Left lung (tissue), 10 donors: ENCODE results near the gene ZBTB1. TPM values are rescaled to one million over a fixed set of nuclear protein-coding genes. Genes with fewer than 3 reads are reported as not detected.

Source experiments
- ATAC-seq: fragments of 200-7000 bp; cut with Tn5 transposase; one replicate; pipeline ENCODE4 v1.9.1; 2020; ENCODE audit warnings: moderate library complexity
- DNase-seq, 4 donors: peaks; one replicate each; pipeline ENCODE4 v3.0.0-alpha.2; 2013 to 2020
- H3K27ac ChIP-seq, 2 donors: fragments of 200-600 bp; sonication (generic) in 1 of 2; one replicate each; pipeline versions ENCODE4 v1.5.0 to v1.8.0; 2020 to 2021
- H3K27me3 ChIP-seq, 2 donors: fragments of 200-600 bp; sonication (generic) in 1 of 2; one replicate each; pipeline versions ENCODE4 v1.5.0 to v1.8.0; 2020 to 2021
- H3K36me3 ChIP-seq, 2 donors: fragments of 200-600 bp; sonication (generic) in 1 of 2; one replicate each; pipeline versions ENCODE4 v1.5.0 to v1.8.0; 2020 to 2021
- H3K4me1 ChIP-seq, 2 donors: fragments of 200-600 bp; one replicate each; pipeline ENCODE4 v1.8.0; 2021
- H3K4me3 ChIP-seq, 2 donors: fragments of 200-600 bp; sonication (generic) in 1 of 2; one replicate each; pipeline versions ENCODE4 v1.5.0 to v1.8.0; 2020 to 2021; ENCODE audit warnings: mild to moderate bottlenecking in 1 of 2
- H3K9me3 ChIP-seq, 2 donors: fragments of 200-600 bp; sonication (generic) in 1 of 2; one replicate each; pipeline versions ENCODE4 v1.5.0 to v1.8.0; 2020 to 2021
- intact Hi-C, 2 donors: fragments of 100-400 bp; cut with DNase I; formaldehyde crosslinking; loops; one replicate each; pipeline versions ENCODE4 v1.11.2 to v1.14.2; 2022
- polyA plus RNA-seq, 6 donors: library from polyadenylated mRNA; unstranded; fragments of 120-200 nt; gene quantifications; one replicate each; pipeline ENCODE4 v1.2.1, GENCODE V29; 2013; ENCODE audit not compliant: insufficient read length in 6 of 6
- total RNA-seq, 2 donors: library from RNA; stranded (reverse); fragmentation: NEBNext Ultra II Directional; extraction: Animal tissue kit (Norgen Biotek cat#: 25700); gene quantifications; one replicate each; pipeline ENCODE4 v1.2.1, GENCODE V29; 2021
- TF ChIP-seq, protein P1 (sequence below), 2 donors: fragments of 200-600 bp; sonication (generic) in 1 of 2; IDR thresholded peaks; one replicate each; pipeline versions ENCODE4 v1.5.0 to v1.8.0; 2021; ENCODE audit warnings: antibody characterized with exemption in 2 of 2
- donor health status: DM: no; HTN: yes; CAD: no.
- donor health status: DM: no; HTN: no; CAD: no.

The ZBTB1 gene
- total and polyA plus RNA-seq, 8 donors = 35.5 to 75.8 (median 70.3) TPM

DNA sequence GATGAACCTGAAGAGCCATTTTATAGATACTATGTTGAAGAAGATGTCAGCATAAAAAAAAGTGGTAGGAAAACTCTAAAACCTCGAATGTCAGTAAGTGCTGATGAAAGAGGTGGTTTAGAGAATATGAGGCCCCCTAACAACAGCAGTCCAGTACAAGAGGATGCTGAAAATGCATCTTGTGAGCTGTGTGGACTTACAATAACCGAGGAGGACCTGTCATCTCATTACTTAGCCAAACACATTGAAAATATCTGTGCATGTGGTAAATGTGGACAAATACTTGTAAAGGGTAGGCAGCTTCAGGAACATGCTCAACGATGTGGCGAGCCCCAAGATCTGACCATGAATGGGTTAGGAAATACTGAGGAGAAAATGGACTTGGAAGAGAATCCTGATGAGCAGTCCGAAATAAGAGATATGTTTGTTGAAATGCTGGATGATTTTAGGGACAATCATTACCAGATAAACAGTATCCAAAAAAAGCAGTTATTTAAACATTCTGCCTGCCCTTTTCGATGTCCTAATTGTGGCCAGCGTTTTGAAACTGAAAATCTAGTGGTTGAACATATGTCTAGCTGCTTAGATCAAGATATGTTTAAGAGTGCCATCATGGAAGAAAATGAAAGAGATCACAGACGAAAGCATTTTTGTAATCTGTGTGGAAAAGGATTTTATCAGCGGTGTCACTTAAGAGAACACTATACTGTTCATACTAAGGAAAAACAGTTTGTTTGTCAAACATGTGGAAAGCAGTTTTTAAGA is 18.2 kb downstream of the ZBTB1 start:
- Histone ChIP-seq H3K27me3 (no peaks in the 10 kb centered on the region), H3K4me1 (peaks cover 0 to 24% of the 10 kb centered on the region in 2 donors), H3K27ac (no peak overlapping the region), H3K36me3 (peaks cover 0 to 26% of the 10 kb centered on the region in 2 donors), H3K4me3 (no peak overlapping the region), H3K9me3 (no peaks in the 10 kb centered on the region)
- DNase-seq (no peak), ATAC-seq (no peak)
- intact Hi-C loops = no loop called here
- TF ChIP-seq, protein P1, sequence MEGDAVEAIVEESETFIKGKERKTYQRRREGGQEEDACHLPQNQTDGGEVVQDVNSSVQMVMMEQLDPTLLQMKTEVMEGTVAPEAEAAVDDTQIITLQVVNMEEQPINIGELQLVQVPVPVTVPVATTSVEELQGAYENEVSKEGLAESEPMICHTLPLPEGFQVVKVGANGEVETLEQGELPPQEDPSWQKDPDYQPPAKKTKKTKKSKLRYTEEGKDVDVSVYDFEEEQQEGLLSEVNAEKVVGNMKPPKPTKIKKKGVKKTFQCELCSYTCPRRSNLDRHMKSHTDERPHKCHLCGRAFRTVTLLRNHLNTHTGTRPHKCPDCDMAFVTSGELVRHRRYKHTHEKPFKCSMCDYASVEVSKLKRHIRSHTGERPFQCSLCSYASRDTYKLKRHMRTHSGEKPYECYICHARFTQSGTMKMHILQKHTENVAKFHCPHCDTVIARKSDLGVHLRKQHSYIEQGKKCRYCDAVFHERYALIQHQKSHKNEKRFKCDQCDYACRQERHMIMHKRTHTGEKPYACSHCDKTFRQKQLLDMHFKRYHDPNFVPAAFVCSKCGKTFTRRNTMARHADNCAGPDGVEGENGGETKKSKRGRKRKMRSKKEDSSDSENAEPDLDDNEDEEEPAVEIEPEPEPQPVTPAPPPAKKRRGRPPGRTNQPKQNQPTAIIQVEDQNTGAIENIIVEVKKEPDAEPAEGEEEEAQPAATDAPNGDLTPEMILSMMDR (IDR thresholded peaks at IDR 0.05) = no peak

DNA sequence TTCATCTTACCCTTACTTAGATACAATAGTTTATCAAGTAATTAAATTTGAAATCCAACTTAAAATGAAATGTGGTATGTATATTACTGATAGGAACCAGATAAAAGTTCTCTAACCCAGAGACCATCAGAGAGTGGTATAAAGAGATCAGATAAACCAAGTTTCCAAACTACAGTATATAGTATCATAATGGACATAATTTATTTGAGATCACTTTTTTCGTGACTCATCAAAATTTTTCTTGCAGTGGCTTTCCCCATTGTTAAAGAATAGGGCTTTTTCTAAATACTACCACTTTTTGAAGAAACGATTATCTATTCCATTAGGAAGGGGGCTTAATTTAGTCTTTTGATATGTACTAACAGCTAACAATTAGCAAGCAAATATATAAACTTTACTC is 20.8 kb downstream of the ZBTB1 start:
- Histone ChIP-seq H3K9me3 (no peaks in the 10 kb centered on the region), H3K4me1 (peaks cover 0 to 13% of the 10 kb centered on the region in 2 donors), H3K36me3 (peaks cover 0 to 26% of the 10 kb centered on the region in 2 donors), H3K27me3 (no peaks in the 10 kb centered on the region), H3K4me3 (no peak overlapping the region), H3K27ac (no peak overlapping the region)
- TF ChIP-seq, protein P1 (IDR thresholded peaks at IDR 0.05) = no peak
- ATAC-seq = no peak
- DNase-seq = no peak
- intact Hi-C loops = no loop called here

DNA sequence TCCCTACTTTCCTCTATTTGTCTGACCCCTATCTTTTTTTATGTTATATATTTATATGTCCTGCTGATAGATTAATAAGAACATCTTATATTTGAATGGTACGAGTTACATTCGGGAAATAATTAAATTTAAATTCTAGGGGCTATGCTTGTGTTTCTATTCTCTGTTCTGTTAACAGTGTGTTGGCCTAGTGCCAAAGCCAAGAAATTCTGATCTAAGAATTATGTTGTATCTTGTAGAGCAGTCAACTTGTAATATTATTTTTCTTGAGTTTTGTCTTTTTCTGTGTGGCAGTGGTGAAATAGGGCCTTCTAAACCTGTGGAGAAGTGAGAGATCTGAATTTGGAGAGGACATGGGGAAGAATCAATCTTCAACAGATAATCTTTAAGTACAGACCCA is 27.0 kb downstream of the ZBTB1 start:
- no peak overlapping the region for H3K4me3 ChIP-seq
- H3K27ac ChIP-seq = no peak overlapping the region
- TF ChIP-seq, protein P1 (IDR thresholded peaks at IDR 0.05) = no peak
- no peaks in the 10 kb centered on the region for H3K27me3 ChIP-seq
- ATAC-seq = no peak
- H3K9me3 ChIP-seq = no peaks in the 10 kb centered on the region
- no peaks in the 10 kb centered on the region for H3K36me3 ChIP-seq
- no peak for DNase-seq
- no peaks in the 10 kb centered on the region for H3K4me1 ChIP-seq
- intact Hi-C loops = no loop called here

DNA sequence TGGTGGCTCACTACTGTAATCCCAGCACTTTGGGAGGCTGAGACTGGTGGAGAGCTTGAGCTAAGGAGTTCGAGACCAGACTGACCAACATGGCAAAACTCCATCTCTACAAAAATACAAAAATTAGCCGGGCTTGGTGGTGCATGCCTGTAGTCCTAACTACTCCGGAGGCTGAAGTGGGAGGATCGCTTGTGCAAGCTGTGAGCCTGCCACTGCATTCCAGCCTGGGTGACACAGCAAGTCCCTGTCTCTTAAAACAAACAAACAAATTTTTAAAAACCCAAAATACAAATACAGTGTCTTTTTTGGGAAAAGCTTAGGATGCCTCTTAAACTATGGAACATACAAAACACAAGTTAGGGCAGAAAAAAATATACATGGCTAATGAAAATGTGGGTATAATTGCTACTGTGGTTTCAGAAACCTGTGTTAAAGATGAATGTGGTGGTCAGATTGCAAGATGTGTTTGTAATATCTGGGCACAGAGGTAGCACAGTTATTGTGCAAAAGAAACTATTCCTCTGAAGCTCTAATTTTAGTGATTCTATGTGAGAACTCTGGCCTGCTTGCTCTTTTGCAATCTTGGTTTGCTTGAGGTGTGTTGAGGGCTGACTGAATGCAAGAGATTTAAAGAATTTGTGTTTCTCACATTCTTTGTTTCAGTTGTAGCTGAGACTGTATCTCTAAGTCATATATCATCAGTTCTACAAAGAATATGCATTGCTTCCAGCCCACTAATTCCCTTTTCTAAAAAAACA is 32.1 kb downstream of the ZBTB1 start:
- Histone ChIP-seq H3K27ac (no peak overlapping the region), H3K4me1 (peaks cover 3 to 19% of the 10 kb centered on the region in 2 donors), H3K4me3 (no peak overlapping the region), H3K36me3 (no peaks in the 10 kb centered on the region), H3K9me3 (peaks cover 0 to 7% of the 10 kb centered on the region in 2 donors), H3K27me3 (peaks cover 10 to 19% of the 10 kb centered on the region in 2 donors)
- DNase-seq (no peak), ATAC-seq (no peak)
- TF ChIP-seq, protein P1 (IDR thresholded peaks at IDR 0.05) = no peak
- intact Hi-C loops = no loop called here
